ENCODE data around the gene HMX3.

HMX3 gene

GRCh38 chr10:123180101-123181090 lies 44.6 kb downstream of the HMX3 start:
- DNase-seq: no peak

- DNase-seq: no peak
Measured at GRCh38 chr10:123183724-123184123, 48.0 kb downstream of the HMX3 start.

GRCh38 chr10:123187781-123188180 lies 52.0 kb downstream of the HMX3 start:
- DNase-seq: no peak
